ENCODE measurements around the gene FCRL1. TPM values are rescaled to one million over a fixed set of nuclear protein-coding genes. Genes with fewer than 3 reads are reported as not detected.

FCRL1 gene
- total RNA-seq, 1 donor from 2014 or later, result not detected

DNA sequence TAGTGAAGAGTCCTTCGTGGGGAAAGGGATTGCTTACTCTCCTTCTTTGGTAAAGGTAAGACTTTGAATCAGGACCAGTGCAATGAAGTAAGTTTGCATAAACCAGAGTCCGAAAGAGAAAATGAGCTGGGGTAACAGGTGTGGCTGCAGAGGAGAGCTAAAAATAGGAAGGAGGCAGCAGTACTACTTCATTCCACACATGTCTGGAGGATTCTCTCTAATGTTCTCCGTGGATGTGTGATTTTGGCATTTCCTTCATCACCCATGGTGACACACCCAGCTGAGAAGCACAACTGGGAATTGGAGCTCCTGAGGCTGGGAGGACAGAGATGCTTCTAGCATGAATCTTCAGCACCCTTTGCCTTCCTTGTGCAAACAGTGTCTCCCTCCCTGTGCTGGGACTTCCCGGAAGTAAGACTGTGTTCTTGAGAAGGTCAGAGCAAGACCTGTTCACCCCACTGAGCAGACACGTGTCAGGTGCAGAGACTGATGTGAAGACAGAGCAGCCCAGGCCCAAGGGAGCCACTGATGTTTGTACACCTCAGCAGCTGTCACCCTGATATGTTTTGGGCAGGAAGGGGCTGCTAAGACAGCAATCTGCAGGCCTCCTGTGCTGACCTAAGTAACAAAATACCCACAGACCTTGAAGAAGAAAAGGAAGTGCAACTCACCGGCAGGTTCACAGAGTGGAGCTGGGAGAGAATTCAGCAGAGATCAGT lies 13.3 kb downstream of the FCRL1 start:
- DNase-seq (ENCODE audit: extremely low read depth, low read depth, low spot score), result no peak

DNA sequence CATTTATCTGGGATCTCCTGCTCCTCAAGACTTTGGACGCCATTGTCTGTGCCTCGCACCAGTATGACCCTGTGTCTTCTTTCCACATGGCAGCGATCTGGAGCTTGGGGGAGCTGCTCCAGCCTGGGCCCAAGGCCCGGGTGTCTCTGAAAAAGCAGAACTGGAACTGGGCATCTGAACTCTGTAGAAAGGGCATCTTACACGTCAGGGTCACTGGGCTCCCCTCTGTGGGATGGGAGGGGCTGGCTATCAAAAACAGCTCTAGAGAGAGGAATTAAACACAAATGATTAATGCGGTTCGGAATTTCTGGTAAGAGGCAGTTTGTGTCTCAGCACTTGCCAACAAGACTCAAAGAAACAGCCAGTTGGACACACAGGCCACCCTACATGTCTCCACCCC lies 16.1 kb downstream of the FCRL1 start:
- DNase-seq (ENCODE audit: extremely low read depth, low read depth, low spot score), result no peak

DNA sequence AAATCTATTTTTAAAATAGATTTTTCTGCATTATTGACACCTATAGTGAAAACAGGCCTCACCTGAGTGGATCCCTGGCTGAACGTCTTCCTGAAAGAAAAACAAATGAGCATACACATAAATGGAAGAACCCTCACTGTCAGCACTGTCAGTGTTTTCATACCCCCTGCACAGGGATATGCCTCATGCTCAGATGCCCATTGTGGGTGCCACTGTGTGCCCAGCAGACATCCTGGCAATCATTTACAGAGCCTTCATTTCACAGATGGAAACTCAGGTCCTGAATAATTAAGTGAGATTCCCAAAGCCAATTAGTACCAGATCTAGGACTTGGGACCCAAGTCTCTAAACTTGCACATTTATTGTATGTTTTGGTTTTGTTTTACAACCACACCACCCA lies 19.9 kb downstream of the FCRL1 start:
- no peak for DNase-seq (ENCODE audit: extremely low read depth, low read depth, low spot score)

DNA sequence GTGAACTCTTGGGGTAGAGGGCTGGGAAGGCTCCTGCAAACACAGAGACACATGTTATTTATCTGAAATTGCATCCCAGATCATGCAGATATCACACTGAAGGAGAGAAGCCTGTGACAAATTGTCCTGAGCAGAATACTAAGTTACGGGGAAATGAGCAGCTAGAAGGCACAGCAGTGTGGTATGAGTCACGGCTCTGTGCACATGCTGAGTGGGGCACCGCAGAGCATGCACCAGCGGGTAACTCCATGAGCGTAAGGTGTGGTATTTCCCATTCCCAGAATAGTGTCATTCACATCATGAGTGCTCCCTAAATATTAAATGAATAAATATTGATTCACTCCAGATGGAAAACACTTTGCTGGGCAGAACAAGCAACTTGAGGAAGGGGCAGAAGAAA lies 21.7 kb downstream of the FCRL1 start:
- DNase-seq (ENCODE audit: extremely low read depth, low read depth, low spot score), result no peak

DNA sequence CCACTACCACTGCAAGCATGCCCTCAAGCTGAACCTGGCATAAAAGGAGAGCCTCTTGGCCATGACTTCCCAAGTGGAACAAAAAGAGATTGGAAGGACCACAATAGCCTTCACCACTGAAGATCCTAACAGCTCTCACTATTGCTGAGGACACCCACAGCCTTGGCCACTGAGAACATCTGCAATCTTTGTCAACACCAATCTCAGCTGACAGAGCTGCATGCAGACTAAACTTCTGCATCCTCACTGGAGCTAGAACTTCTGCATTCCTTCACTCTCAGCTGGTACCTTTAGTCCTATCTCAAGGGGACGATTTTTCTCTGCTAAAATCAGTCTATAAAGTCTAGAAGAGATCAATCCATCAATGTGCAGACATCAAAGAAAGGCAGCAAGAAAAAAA lies 34.7 kb downstream of the FCRL1 start:
- DNase-seq (ENCODE audit: extremely low read depth, low read depth, low spot score), result no peak

DNA sequence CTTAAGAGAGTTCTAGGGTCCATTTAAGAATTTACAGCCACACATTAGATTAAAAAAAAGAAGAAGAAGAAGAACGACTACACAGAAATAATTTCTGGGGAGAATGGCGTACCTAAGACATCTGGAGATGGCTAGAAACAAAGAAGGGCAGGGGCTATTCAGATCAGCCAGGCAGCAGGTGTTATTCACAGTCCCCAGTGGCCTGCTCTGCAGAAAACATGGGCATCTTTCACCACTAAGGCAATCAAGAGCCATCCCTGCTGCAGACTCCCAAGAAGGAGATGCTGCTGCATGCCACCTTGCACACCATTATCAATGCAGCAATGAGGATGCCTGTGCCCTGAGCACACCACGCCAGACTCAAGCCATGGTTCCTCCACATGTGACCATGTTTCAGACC lies 35.1 kb downstream of the FCRL1 start:
- no peak for DNase-seq (ENCODE audit: extremely low read depth, low read depth, low spot score)

DNA sequence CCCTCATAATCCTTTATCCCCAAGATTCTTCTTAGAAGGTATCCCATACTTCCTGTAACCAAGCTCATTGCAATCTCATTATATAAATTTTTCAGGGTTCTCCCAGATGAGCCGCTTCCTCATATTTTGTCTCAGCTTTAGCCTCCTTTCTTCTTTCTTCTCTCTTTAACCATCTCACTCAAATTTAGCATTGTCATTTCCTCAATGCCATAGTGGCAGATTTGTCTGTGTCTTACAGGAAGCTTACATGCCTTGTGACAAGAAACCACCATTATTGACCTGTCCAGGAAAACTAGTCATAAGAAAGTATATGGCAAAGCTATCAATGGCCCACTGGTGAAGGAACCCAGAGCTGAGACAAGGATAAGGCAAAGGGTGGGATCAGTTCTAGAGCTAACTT lies 37.0 kb downstream of the FCRL1 start:
- no peak for DNase-seq (ENCODE audit: extremely low read depth, low read depth, low spot score)

DNA sequence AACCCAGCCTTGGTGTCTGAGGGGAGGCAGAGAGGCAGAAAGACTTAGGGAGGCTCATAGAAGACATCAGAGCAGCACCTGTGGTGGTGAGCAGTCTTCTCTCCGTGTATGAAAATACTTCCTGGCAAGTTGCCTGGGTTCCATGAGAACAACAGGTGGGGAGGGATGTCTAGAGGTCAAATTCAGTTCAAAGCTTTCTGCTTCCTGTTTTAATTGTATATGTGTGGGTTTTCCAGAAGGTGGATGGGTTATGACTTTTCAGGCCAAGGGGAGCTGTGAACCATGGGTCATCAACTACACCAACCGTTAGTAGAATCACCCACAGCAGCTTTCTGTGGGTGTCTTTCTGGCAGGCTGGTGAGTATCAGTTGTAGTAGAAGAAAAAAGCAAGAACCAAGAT lies 38.9 kb downstream of the FCRL1 start:
- DNase-seq (ENCODE audit: extremely low read depth, low read depth, low spot score), result no peak

DNA sequence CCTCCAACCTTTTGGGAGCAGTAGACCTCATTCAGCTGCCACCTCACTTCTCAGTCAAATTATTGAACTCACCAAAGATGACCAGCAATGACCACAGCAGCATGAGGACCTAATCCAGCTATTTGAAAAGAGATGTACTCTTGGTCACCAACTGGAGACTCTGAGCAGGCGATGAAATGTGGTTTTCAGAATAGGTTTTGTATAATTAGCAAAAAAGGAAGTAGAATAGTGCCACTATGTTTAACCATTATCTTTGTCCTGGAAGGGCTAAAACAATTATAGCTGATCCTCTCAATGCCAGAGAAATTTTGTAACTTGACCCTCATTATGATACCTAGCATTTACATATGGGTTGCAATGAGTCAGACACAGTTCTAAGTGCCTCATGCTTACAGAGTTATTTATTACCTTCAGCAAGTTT lies 42.9 kb downstream of the FCRL1 start, which contains the start of gene FCRL2:
FCRL2 (minus strand) TSS at position 162 of the 421 bp plus-strand sequence; CDS start at position 103, 59 bp downstream.
- DNase-seq (ENCODE audit: extremely low read depth, low read depth, low spot score), result no peak

DNA sequence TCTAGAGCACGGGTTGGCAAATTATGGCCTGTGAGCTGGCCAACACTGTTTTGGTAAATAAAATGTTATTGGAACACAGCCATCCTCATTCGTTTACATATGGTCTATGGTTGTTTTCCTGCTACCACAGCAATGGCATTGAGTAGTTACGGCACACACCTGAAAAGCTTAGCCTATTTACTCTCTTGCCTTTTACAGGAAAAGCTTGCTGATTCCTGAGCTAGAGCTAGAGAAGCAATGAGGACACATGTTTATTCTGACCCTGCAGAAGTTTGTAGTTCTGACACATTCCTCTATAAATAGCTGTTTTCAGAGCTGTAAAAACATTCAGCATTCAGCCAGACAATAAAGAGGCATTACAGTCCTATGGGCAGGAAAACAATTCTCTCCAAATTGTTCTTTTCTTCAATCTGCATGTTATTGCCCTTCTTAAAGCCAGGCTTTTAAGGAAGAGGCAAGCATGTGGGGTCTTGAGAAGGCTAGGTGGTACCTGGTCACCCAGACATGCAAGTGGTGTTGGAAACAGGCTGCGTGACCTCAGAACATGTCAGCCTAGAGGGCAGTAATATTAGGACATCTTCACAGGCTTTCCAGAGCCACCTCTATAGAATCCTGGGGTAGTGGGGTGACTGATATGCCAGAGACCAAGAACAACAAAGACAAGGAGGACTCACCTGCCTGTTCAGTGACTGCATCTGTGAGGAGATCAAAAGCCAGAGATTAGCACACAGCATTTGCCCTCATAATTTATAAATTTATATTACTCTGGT lies 44.6 kb downstream of the FCRL1 start:
- DNase-seq (ENCODE audit: extremely low read depth, low read depth, low spot score), result no peak

DNA sequence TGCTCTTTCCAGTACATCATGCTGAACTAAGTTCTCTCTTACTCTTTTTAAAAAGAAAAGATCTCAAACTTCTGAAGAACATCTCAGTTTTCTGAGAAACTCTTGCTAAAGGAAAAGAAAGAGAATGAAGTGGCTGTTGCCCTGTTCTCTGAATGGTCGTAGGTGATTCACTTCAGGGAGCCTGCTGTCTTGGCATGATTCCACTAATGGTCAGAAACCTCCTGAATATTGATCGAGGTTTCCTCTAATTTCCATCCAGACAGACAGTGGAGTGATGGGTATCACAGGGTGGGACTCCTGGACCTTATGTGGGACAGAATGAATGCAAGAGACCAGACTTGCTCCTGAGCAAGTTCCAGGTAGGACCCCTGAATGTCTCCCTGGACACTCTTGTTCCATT lies 45.5 kb downstream of the FCRL1 start:
- DNase-seq (ENCODE audit: extremely low read depth, low read depth, low spot score), result no peak

DNA sequence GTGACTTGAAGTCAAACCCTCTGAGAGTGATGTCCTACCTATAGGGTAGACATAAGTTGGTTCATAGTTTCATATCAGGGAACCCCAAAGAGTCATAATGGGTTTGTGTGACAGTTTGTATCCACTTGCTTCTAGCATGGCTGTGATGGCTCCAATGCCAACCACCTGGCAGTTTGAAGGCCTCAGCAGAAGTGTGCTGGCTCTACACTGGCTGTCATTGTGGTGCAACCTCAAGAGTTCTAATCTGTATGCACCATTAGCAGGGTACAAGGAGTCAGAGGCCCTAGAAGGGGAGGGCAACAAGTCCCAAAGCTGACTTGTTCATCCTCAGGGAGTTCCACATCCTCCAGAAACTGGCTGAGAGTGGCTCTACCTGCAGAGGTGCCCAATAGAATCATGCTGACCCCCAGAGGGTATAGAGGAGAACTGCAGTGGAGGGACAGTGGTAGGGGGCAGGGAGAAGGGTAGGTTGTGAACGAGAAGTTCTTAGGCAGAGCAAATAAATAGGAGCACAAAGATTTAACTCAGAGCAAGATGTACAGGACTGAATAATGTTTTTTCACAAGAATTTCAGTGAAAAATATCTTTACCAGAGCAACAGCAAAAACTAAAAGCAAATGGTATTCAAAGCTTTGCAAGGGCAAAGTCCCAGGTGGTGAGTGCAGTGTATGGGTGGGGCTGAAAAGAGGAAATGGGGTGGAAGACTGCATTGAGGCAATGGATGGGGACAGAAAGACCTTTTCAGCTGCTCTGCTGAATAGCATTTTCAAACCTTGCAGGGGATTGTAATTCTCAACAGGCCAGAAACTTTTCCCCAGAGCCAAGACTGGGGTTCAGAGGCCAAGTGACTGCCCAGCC lies 46.2 kb downstream of the FCRL1 start:
- DNase-seq (ENCODE audit: extremely low read depth, low read depth, low spot score), result no peak

DNA sequence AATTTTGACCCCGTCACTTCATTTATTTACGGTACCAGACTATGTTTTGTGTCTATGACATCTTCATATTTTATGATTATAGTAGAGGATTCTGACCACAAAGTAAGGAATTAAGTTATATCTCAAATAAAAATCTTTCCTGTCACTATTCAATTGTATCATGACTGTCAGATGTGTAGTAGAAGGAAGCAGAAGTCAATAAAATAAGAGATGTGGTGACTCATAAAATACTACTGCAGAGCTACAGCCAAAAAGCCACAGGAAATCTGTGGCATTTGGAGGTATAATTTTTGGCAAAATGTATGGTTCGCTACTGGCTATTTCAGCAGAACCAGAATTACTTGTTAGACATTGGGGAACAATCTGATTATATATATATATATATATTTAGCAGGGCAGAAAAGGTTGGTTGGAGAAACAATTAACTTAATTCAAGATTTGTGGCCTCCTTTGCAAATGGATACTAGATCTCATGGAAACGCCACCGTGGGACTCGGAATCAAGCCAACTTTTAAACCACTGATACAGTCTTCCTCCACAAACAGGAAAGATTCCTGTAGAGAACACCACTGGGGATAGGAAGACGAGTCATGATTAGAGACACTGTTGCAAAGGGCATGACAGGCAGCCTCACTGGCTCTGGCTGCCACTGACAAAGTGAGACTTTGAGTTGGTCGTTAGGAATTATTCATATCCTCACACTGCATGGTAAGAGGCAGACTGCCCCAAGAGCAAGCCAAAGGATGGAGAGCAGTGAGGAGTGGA lies 48.1 kb downstream of the FCRL1 start:
- no peak for DNase-seq (ENCODE audit: extremely low read depth, low read depth, low spot score)

DNA sequence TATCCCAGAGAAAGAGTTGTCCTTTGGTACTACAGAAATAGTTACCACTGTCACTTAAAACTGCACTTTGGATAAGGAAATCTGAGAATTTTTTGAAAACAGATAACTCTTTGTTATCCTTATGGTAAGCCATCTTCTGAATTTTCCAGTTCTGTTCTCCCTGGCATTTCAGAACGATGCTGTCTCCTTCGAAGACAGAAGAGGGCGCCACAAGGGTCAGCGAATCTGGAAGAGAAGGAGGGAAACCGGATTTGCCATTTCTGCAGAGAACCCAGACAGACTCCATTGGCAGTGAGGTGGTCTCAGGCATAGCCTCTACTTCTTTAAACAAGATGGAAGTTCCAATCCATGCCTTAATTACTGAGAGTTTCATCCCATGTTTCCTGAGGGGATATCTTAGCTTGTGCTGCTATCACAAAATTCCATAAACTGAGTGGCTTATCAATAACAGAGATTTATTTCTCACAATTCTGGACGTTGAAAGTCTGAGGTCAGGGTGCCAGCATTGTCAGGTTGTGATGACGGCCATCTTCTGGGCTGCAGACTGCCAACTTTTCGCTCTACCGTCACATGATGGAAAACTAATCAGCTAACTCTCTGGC lies 49.4 kb downstream of the FCRL1 start:
- no peak for DNase-seq (ENCODE audit: extremely low read depth, low read depth, low spot score)

DNA sequence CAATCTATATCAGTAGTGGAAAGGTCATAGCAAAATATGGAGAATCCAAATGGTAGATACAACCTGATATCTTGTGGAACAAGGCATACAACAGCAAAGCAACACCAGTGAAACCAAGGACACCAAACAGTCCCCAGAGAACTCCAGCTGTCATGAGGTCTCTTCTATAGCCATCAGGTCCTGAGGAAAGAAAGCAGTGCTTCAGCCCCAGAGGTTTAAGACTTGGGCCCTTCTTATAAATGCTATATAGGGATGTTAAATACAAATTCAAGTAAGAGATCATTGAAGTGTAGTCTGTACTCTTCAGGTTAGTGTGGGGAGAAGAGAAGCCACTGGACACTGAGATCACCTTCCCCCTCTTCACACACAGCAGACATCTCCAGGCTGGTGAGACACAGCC lies 53.1 kb downstream of the FCRL1 start:
- no peak for DNase-seq (ENCODE audit: extremely low read depth, low read depth, low spot score)

DNA sequence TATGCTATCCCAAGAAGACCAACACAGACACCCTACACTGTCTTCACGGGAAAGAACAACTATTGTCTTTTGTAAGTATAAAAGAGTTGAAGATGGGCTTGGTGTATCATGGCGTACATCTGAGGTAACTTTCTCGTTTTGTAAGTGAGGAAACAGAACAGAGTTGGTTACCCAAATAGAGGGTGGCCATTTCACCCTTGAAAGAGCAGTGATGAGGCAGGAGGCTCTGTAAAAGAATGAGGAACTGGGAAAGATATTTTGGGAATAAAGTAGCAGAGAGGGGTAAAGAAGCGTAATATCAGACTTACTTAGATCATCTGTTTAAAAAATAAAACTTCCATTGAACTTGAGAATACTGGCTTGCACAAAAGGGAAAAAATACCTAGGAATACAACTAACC lies 61.9 kb downstream of the FCRL1 start:
- DNase-seq (ENCODE audit: extremely low read depth, low read depth, low spot score), result no peak

DNA sequence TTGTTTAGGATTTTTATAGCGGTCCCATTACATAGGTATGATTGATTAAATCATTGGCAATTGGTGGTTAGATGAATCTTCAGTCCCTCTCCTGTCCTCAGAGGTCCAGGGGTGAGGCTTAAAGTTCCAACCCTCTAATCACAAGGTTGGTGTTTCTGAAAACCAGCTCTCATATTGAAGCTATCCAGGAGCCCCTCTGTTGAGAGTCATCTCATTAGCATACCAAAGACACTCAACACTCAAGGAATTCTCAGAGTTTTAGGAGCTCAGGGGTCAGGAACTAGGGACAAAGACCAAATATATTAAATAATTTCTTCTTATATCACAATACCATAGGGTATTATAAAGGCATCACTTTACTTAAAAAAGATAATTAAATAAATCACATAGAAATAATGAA lies 66.3 kb downstream of the FCRL1 start:
- DNase-seq (ENCODE audit: extremely low read depth, low read depth, low spot score), result no peak

DNA sequence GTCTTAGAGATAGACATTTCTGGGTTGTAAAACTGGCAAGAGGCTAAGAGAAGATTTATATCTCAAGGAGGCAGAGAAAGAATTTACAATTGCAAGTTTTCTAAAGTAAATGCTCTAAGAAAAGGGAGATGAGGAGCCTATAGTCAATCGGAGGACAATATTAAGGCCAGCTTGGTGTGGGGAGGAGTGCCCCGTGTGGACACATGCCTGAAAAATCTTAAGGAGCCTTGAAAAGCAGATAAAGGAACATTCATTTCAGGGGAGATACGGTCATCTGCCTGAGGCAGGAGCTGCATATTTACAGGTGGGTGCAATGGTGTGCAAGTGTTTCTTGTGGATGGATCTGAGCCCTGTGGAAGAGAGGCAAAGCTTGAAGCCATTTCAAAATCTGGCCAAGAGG lies 68.6 kb downstream of the FCRL1 start:
- no peak for DNase-seq (ENCODE audit: extremely low read depth, low read depth, low spot score)

DNA sequence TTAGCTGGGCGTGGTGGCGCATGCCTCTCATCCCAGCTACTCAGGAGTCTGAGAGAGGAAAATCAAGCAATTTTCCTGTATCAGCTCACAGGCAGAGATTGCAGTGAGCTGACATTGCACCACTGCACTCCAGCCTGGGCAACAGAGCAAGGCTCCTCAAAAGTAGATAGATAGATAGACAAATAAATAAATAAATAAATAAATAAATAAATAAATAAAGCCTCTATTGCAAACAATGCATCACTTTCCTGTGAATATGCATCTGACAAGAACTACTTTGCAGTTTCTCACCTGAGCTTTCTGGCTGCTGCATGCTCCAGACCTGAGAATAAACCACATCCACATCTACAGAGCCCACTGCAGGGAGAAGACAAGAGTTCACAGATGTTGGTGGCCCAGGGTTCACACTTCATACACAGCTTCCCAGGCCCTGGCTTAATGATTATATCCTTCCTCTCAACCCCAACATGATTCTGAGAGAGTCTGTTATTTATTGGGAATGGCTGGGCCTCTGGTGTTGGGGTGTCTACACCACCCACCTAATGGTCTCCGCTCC lies 71.6 kb downstream of the FCRL1 start:
- no peak for DNase-seq (ENCODE audit: extremely low read depth, low read depth, low spot score)
